Lower lobe of right lung (tissue), 2 donors: ENCODE measurements around the gene PLK3. TPM values are rescaled to one million over a fixed set of nuclear protein-coding genes. Genes with fewer than 3 reads are reported as not detected.

ENCODE experiments used
- ATAC-seq, 2 donors: fragments of 200-7000 bp; cut with Tn5 transposase; one replicate each; pipeline ENCODE4 v1.9.1; 2020 to 2022; ENCODE audit warnings: mild to moderate bottlenecking in 2 of 2, moderate library complexity in 2 of 2
- DNase-seq: peaks from one replicate; pipeline ENCODE4 v3.0.0-alpha.2; 2020
- H3K27ac ChIP-seq: fragments of 200-600 bp; one replicate; pipeline ENCODE4 v1.8.0; 2022
- H3K27me3 ChIP-seq: fragments of 200-600 bp; one replicate; pipeline ENCODE4 v1.8.0; 2022; ENCODE audit warnings: low read depth
- H3K36me3 ChIP-seq: fragments of 200-600 bp; one replicate; pipeline ENCODE4 v1.8.0; 2022; ENCODE audit warnings: mild to moderate bottlenecking
- H3K4me1 ChIP-seq: fragments of 200-600 bp; one replicate; pipeline ENCODE4 v1.8.0; 2022
- H3K4me3 ChIP-seq: fragments of 200-600 bp; one replicate; pipeline ENCODE4 v1.8.0; 2022; ENCODE audit warnings: mild to moderate bottlenecking
- H3K9me3 ChIP-seq: fragments of 200-600 bp; one replicate; pipeline ENCODE4 v1.8.0; 2022
- intact Hi-C: fragments of 100-400 bp; cut with DNase I; formaldehyde crosslinking; loops from one replicate; pipeline ENCODE4 v1.11.0; 2022
- total RNA-seq: library from RNA; stranded (reverse); fragmentation: NEBNext Ultra II Directional; extraction: Animal tissue kit (Norgen Biotek cat#: 25700); gene quantifications from one replicate; pipeline ENCODE4 v1.2.1, GENCODE V29; 2021
- TF ChIP-seq, protein P1 (sequence below): fragments of 200-600 bp; IDR thresholded peaks from one replicate; pipeline ENCODE4 v1.8.0; 2022; ENCODE audit warnings: antibody characterized with exemption, mild to moderate bottlenecking
- donor health status: DM: no; HTN: yes; CAD: no; lungs with severe emphysema.

PLK3 gene
- total RNA-seq, 1 donor from 2014 or later = 27.7 TPM

DNA sequence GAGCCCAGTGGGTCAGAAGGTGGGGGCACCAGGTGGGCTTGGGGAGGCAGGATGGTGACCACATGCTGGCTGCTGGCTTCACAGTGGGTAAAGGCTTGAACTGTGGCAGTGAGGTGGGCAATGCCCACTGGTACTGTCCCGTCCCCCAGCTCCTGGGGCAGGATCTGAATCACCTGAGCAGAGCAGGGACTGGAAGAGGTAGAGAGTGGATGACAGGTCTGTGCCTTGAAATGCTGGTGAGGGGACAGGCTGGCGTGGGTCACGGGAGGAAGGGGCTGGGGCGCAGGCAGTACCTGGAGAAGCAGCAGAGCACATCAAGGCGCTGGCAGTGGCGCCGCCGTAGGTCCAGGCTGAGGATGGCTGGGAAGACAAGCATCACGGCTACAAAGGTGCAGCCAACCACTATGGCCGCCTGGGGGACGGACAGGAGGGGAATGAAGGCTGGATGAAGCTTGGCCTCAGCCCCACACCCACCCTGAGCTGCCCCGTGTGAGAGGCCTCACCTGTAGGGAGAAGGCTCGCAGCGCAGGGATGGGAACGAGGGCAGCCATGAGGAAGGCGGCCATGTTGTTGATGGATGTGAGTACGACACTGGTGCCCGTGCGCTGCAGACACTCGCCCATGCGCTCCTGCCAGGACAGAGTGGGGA lies 27.9 kb downstream of the PLK3 start:
- TF ChIP-seq, protein P1, sequence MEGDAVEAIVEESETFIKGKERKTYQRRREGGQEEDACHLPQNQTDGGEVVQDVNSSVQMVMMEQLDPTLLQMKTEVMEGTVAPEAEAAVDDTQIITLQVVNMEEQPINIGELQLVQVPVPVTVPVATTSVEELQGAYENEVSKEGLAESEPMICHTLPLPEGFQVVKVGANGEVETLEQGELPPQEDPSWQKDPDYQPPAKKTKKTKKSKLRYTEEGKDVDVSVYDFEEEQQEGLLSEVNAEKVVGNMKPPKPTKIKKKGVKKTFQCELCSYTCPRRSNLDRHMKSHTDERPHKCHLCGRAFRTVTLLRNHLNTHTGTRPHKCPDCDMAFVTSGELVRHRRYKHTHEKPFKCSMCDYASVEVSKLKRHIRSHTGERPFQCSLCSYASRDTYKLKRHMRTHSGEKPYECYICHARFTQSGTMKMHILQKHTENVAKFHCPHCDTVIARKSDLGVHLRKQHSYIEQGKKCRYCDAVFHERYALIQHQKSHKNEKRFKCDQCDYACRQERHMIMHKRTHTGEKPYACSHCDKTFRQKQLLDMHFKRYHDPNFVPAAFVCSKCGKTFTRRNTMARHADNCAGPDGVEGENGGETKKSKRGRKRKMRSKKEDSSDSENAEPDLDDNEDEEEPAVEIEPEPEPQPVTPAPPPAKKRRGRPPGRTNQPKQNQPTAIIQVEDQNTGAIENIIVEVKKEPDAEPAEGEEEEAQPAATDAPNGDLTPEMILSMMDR = no peak
- Histone ChIP-seq H3K9me3 (no peaks in the 10 kb centered on the region), H3K27me3 (no peaks in the 10 kb centered on the region), H3K4me1 (peaks cover 26% of the 10 kb centered on the region), H3K4me3 (no peak overlapping the region), H3K27ac (no peak overlapping the region), H3K36me3 (no peaks in the 10 kb centered on the region)
- ATAC-seq = no peak
- DNase-seq = no peak
- intact Hi-C loops = no loop called here

DNA sequence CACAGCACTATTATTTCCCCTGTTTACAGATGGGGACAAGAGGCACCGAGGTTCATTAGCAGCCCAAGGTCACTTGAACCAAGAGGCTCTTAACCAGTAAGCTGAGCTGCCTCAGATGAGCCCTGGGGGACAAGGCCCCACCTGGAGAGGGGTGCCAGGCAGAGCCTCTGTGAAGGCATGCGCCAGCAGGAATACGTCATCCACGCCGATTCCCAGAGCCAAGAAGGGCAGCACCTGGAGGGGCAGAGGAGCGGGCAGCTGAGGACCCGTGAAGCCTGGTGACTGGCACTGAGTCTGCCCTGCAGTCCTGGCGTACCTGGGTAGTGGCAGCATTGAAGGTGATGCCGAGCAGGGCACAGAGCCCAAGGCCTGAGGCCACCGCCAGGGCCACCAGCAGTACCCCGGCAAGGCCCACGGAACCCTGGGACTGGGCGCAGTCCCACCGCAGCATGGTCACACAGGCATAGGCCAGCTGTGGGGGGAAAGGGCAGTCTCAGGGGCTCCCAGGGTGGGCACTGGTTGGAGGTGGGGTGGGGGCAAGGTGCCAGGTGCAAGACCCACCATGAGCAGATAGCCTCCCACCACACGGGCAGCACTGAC lies 28.8 kb downstream of the PLK3 start:
- ATAC-seq (no peak), DNase-seq (no peak)
- intact Hi-C loops = no loop called here
- Histone ChIP-seq H3K4me3 (no peak overlapping the region), H3K9me3 (no peaks in the 10 kb centered on the region), H3K27ac (no peak overlapping the region), H3K27me3 (no peaks in the 10 kb centered on the region), H3K36me3 (no peaks in the 10 kb centered on the region), H3K4me1 (peaks cover 26% of the 10 kb centered on the region)
- TF ChIP-seq, protein P1 = no peak

DNA sequence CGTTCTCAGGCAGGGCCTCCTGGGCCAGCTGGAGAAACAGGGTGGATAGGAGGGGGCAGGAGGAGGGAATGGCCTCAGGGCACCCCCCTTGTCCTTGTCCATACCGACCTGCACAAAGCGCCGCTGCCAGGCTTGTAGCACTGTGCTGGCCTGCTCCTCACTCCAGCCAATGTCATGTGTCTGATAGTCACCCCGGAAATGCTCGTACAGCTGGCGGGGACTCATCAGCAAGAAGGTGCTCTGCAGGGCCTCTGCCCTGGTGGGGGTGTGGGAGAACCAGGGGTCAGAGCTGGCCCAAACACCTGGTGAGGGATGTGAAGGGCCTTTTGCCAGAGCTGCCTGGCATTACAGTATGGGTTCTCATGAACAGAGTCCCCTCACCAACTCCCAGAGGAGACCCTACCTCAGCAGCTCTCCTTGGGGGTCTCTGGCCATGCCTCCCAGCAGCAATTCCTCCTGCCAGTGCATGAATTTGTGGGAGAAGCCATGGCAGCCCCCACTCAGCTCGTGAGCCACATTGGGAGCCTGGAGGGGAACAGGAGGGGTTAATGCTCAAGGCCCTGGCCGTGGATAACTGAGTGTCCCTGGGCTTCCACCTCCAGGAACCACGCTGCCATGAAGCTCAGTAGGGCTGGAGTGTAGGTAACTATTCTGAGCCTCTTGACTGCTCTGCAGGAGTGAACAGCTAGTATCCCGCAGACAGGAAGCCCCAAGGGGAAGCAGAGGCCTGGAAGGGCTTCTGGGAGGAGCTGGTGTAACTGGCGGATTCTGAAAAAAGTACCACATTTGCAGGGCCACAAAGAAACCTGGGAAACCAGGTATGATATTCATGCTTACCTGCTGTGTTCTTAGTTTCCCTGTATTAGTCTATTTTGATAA lies 29.6 kb downstream of the PLK3 start:
- Histone ChIP-seq H3K4me1 (peaks cover 26% of the 10 kb centered on the region), H3K4me3 (no peak overlapping the region), H3K27ac (no peak overlapping the region), H3K27me3 (no peaks in the 10 kb centered on the region), H3K36me3 (no peaks in the 10 kb centered on the region), H3K9me3 (no peaks in the 10 kb centered on the region)
- DNase-seq = no peak
- TF ChIP-seq, protein P1 = no peak
- ATAC-seq = no peak
- intact Hi-C loops = no loop called here

DNA sequence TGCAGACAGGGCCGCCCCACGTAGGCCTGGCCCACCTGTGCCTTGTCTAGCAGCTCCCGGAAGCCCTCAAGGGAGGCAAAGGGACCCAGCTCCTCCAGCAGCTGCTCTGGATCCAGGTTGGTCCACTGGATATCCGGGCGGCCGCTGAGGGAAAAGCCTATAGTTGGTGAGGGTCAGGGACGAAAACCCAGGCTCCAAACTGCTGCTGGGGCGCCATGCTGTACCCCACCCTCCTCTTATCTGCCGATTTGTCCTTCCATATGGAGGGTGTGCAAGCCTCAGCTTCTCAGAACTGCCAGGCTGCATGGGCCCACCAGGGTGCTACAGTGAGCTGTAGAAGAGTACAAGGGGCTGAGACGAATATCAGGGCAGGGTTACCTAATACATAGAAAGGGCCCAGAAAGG lies 30.7 kb downstream of the PLK3 start:
- no peak for ATAC-seq
- Histone ChIP-seq H3K4me1 (peaks cover 27% of the 10 kb centered on the region), H3K27ac (no peak overlapping the region), H3K4me3 (no peak overlapping the region), H3K36me3 (no peaks in the 10 kb centered on the region), H3K9me3 (no peaks in the 10 kb centered on the region), H3K27me3 (no peaks in the 10 kb centered on the region)
- TF ChIP-seq, protein P1 = no peak
- intact Hi-C loops = no loop called here
- no peak for DNase-seq

DNA sequence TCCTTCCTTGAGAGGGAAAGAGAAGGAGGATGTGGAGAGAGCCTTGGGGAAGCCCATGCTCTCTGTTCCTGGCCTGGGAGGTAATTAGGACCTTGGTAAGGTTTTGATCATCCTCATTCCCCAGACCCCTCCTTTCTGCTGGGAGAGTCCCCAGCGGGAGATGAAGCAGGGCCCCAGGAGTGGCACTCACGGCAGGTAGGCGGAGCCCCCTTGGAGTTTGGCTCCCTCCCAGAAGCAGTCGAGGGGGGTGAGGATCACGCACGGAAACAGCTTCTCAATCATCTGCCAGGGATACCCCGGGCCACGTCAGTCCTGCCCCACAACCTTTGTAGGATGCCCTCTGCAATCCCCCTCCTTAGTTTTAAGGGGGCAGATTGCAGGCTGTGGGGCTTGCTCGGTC lies 31.3 kb downstream of the PLK3 start:
- H3K4me3 ChIP-seq = no peak overlapping the region
- H3K27ac ChIP-seq = no peak overlapping the region
- ATAC-seq (peak in 1 of 2 donors; percentile 4), DNase-seq (no peak)
- H3K4me1 ChIP-seq = peaks cover 26% of the 10 kb centered on the region
- H3K36me3 ChIP-seq = no peaks in the 10 kb centered on the region
- no peaks in the 10 kb centered on the region for H3K9me3 ChIP-seq
- TF ChIP-seq, protein P1 = no peak
- H3K27me3 ChIP-seq = no peaks in the 10 kb centered on the region
- intact Hi-C loops = no loop called here
